ENCODE results near the gene C17orf50.
A peak's percentile ranks its signal among the peaks of the same experiment; 100 is the strongest.

The C17orf50 gene

GRCh38 chr17:35752945-35753764 lies 7.5 kb upstream of the C17orf50 start, which contains the start of gene GAS2L2:
Gene GAS2L2, minus strand, starts transcription at chr17:35753239. Its CDS starts 389 bp downstream, at chr17:35752850.
- no peak for DNase-seq (ENCODE audit: low read depth in 2 of 2)

DNA sequence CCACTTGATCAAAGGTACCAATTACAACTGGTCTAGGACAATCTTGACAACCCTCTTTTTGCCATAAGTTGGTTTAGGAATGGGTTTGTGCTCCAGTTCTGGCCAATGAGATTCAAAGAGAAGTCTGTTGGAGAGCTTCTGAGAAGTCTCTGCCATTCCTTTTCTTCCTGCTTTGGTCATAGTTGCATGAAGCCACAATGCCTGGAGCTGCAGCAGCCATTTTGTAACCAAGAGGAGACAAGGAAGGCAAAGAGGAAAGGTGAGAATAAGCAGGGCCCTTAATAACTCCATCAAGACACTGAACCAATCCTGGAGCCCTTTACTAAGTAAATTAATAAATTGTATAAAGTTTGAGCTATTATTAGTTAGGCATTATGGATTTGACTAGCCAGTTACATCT lies 3.4 kb upstream of the C17orf50 start:
- no peak for DNase-seq (ENCODE audit: low read depth in 2 of 2)

GRCh38 chr17:35761601-35762000 lies 914 bp downstream of the C17orf50 start:
- DNase-seq (ENCODE audit: low read depth in 2 of 2), result no peak

GRCh38 chr17:35763767-35764122 lies 3.1 kb downstream of the C17orf50 start:
- DNase-seq (ENCODE audit: low read depth in 2 of 2), result no peak

- DNase-seq (ENCODE audit: low read depth in 2 of 2), result peak; percentile 88 to 92
Measured at GRCh38 chr17:35764123-35764991, 3.7 kb downstream of the C17orf50 start.

GRCh38 chr17:35765086-35765710 lies 4.5 kb downstream of the C17orf50 start:
- DNase-seq (ENCODE audit: low read depth in 2 of 2), result no peak

DNA sequence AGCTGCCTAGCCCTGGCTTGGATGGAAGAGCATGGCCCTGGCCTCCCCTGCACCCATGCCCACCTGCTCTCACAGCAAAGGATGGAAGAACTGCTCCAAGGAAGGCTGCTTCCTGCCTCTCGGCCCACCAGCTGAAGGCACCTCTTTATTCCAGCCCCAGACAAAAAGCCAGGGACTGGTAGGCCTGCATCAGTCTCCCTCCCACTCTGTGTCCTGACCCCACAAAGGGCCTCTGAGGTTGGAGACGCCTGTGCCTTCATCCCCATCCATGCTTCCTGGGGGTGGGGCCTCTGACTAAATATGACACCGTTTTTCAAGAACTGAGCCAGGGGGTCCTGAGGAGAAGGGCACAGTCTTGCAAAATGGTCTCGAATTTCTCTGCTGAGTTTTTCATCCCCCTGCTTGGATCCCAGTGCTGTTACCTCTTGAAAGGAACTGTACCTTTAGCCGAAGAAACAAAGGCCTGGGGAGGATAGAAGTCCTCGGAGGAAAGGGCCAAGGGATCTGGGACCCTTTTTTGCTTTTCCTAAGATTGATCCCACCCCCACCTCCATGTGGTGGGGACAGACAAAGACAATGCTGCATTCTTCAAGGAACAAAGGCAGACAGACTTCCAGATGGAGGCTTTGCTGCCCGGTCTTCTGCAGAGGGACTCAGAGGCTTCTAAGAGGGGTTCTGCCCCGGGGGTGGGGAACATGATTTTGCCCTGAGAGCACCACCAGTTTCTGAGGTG lies 5.2 kb downstream of the C17orf50 start:
- DNase-seq (ENCODE audit: low read depth in 2 of 2), result no peak

GRCh38 chr17:35766489-35766877 lies 5.8 kb downstream of the C17orf50 start:
- no peak for DNase-seq (ENCODE audit: low read depth in 2 of 2)

GRCh38 chr17:35766903-35767510 lies 6.3 kb downstream of the C17orf50 start:
- DNase-seq (ENCODE audit: low read depth in 2 of 2), result no peak

DNA sequence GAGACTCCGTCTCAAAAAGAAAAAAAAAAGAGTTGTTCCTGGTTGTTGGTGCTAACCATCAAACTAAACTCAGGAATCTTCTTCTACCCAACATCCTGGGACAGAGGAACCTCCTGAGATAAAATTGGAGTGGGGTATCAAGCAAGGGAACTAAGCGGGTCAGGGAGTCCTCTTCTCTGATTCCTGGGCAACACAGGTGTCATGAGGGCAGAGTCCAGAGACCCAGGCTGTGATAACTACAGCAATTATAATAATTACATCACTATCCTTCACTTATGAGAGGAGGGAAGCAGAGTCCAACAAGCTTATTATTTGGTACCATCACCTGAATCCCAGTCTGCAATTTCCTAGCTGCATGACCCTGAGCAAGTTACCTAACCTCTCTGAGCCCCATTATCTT lies 8.1 kb downstream of the C17orf50 start:
- no peak for DNase-seq (ENCODE audit: low read depth in 2 of 2)

DNA sequence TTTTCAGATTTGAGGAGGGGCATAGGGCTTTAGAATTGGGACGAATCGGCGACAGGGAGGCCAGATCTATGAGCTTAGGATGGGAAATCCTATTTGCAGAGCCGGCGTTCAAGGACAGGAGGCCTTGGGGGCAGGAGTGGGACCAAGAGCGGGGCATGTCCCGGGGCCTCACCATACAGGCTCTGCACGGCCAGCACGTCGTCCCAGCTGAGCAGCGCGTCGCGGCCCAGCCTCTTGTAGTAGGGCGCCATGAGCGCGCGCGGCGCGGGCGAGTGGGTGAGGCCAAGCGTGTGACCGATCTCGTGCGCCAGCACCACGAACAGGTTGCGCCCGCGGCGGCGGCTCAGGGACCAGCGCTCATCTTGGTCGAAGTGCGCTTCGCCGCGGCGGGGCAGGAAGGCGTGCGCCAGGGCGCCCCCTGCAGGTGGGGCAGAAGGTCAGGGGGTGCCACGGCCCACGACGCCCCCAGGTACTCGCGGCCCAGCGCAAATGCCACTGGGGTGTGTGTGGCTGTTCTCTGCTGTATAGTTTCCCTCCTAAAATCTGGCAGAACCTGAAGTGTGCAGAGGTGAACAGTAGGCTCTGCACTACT lies 9.3 kb downstream of the C17orf50 start:
- no peak for DNase-seq (ENCODE audit: low read depth in 2 of 2)

- no peak for DNase-seq (ENCODE audit: low read depth in 2 of 2)
Measured at GRCh38 chr17:35773129-35773528, 12.4 kb downstream of the C17orf50 start.

GRCh38 chr17:35773679-35774425 lies 13.2 kb downstream of the C17orf50 start:
- no peak for DNase-seq (ENCODE audit: low read depth in 2 of 2)

DNA sequence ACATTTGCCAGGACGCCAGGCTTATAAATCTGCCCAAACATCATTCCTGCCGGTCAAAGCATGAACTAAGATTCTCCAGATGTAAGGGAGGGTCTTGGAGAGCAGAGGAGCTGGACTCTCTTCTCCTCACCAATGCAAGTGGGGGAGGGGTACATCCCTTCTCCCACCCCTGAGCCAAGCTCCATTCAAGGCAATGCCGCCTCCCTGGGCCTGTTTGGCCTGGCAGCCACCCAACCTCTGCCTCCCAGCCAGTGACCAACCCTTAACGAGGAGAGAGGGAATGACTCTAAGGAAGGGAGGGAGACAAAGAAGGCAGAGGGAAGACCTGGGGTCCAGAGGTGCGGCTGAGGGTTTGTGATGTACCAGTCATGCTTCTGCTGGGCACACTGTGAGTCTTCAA lies 13.8 kb downstream of the C17orf50 start:
- no peak for DNase-seq (ENCODE audit: low read depth in 2 of 2)

DNA sequence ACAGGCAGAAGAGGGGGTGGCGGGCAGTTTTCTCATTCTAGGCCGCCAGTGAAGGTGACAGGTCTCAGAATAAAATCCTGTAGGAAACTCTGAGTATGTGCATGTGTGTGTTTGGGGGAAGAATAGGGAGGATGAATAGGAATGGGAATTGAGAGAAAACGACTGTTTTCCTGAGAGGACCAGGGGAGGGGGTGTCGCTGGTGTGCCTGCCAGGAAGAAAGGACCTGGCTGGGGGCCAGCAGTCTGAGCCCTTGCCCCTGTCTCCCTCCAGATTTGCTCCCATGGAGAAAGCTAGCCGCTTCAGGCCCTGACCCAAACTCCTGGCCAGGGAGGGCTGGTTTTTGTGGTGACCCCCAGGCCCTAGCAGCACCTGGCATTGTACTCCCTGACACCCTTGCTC lies 14.4 kb downstream of the C17orf50 start:
- DNase-seq (ENCODE audit: low read depth in 2 of 2), result no peak

GRCh38 chr17:35775583-35775982 lies 14.9 kb downstream of the C17orf50 start:
- no peak for DNase-seq (ENCODE audit: low read depth in 2 of 2)

DNA sequence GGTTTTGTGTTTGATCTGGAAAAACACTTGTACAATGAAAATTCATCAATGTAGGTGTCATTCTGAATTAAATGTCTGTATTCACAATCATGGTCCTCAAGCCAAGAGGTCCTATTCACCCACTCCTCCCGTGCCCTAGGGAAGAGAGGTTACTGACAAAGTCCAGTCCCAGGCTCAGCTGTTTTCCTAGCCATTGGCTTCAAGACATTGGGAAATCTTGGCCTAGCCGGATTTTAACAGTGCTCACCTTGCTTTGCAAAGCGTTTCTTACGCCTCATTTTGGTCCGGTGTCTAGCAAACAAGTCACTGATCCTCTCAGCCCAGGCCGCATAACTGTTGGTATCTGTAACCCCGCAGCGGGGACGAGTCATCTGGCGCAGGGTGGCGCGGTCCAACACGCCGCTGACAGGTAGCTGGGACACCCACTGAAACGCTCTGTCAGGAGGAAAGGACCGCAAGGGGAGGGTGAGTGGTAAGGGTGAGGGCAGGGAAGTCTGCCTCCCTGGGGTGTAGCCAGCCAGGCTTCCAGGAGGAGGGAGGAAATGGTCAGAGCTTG lies 18.0 kb downstream of the C17orf50 start:
- no peak for DNase-seq (ENCODE audit: low read depth in 2 of 2)

DNA sequence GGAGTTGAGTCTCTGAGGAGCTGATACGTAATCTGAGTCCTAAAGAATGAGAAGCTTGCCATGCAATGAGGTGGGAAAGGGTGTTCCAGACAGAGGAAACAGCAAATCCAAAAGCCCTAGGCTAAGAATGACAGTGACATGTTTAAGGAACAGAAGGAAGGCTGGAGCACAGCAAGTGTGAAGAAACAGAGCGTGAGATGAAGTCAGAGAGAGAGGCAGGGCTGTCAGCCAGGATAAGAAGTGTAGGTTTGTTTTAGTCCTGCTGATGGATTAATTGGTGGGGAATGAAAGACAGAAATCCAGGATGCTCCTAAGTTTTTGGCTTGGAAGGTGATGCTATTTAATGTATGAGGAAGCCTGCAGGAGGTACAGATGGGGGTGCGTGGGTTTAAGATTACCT lies 20.3 kb downstream of the C17orf50 start:
- DNase-seq (ENCODE audit: low read depth in 2 of 2), result no peak

DNA sequence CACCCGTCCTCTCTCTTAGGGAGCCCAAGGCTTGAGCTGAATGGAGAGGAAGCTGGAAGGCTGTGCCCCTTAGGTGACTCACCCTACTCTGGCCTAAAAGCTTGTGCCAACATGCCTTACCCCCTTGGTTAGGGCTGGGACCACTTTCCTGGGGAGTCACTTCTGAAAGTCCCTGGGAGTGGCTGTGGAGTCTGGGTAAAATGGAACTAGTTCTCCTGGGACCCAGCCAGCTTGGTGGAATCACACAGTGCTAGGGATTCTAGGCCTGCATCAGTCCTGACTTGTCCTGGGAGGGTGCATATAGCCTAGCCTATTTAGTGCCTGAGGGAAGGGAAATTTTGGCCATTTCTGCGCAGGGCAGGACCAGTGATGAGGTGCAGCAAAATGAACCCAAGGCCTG lies 24.2 kb downstream of the C17orf50 start:
- no peak for DNase-seq (ENCODE audit: low read depth in 2 of 2)

DNA sequence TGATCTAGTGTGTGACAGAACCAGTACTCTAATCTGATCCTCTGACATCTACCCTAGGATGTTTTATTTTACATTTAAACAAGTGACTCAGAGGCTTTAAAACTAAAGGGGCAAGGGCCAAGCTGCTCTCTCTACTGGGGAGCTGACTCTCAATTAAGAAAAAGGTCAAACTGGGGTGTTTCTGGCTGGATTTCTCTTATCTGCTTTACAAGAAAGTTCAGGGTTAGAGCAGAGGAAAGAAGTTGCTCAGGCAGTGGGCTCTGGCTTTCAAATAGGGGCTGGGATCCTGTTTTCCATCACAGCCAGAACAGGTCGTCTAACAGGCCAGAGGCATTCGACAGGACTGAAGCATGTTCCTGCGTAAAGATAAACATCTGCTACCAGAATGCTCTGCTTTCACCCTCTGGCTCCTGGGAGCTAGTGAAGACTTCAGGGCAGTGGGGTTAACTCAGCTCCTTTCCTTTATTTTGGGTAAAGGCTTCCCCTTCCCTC lies 26.3 kb downstream of the C17orf50 start:
- no peak for DNase-seq (ENCODE audit: low read depth in 2 of 2)

Measured in stimulated activated CD8-positive, alpha-beta memory T cell treated with anti-CD3 and anti-CD28 coated beads, Interleukin-15, amount 100 ng/mL, for 48 hours (primary cell).